GOT3 (cell line): ENCODE data around the gene MICALL2.

Source experiments
- DNase-seq: peaks from one replicate; lab custom pipeline; 2025; ENCODE audit warnings: mixed read lengths; lab: John Stamatoyannopoulos, UW

MICALL2 gene

GRCh38 chr7:1415389-1415990, 43.8 kb downstream of the MICALL2 start:
- DNase-seq = no peak

- no peak for DNase-seq
Measured at GRCh38 chr7:1413936-1414639, 45.2 kb downstream of the MICALL2 start.

- DNase-seq = peak; percentile 78
Measured at GRCh38 chr7:1412322-1413261, 46.7 kb downstream of the MICALL2 start.

GRCh38 chr7:1411414-1411813, 47.9 kb downstream of the MICALL2 start:
- no peak for DNase-seq

- DNase-seq = no peak
Measured at GRCh38 chr7:1410992-1411391, 48.3 kb downstream of the MICALL2 start.

GRCh38 chr7:1409555-1409954, 49.7 kb downstream of the MICALL2 start:
- DNase-seq = no peak

- no peak for DNase-seq
Measured at GRCh38 chr7:1408466-1408865, 50.8 kb downstream of the MICALL2 start.

GRCh38 chr7:1407892-1408291, 51.4 kb downstream of the MICALL2 start:
- no peak for DNase-seq

GRCh38 chr7:1404898-1405548, 54.2 kb downstream of the MICALL2 start:
- no peak for DNase-seq

- DNase-seq = no peak
Measured at GRCh38 chr7:1404460-1404809, 54.8 kb downstream of the MICALL2 start.

- no peak for DNase-seq
Measured at GRCh38 chr7:1403638-1404459, 55.4 kb downstream of the MICALL2 start.

- no peak for DNase-seq
Measured at GRCh38 chr7:1402791-1403637, 56.3 kb downstream of the MICALL2 start.

GRCh38 chr7:1402110-1402790, 57.0 kb downstream of the MICALL2 start:
- DNase-seq = no peak

- no peak for DNase-seq
Measured at GRCh38 chr7:1401011-1401410, 58.3 kb downstream of the MICALL2 start.

GRCh38 chr7:1400371-1400770, 58.9 kb downstream of the MICALL2 start:
- DNase-seq = no peak

GRCh38 chr7:1397491-1398327, 61.6 kb downstream of the MICALL2 start:
- no peak for DNase-seq

- no peak for DNase-seq
Measured at GRCh38 chr7:1396195-1396594, 63.1 kb downstream of the MICALL2 start.

GRCh38 chr7:1395211-1396070, 63.8 kb downstream of the MICALL2 start:
- no peak for DNase-seq
